ENCODE results near the gene TBCK. TPM values are rescaled to one million over a fixed set of nuclear protein-coding genes. Genes with fewer than 3 reads are reported as not detected.

The TBCK gene
- total RNA-seq: 10 to 100 TPM; 28.8 to 40.0 TPM

DNA sequence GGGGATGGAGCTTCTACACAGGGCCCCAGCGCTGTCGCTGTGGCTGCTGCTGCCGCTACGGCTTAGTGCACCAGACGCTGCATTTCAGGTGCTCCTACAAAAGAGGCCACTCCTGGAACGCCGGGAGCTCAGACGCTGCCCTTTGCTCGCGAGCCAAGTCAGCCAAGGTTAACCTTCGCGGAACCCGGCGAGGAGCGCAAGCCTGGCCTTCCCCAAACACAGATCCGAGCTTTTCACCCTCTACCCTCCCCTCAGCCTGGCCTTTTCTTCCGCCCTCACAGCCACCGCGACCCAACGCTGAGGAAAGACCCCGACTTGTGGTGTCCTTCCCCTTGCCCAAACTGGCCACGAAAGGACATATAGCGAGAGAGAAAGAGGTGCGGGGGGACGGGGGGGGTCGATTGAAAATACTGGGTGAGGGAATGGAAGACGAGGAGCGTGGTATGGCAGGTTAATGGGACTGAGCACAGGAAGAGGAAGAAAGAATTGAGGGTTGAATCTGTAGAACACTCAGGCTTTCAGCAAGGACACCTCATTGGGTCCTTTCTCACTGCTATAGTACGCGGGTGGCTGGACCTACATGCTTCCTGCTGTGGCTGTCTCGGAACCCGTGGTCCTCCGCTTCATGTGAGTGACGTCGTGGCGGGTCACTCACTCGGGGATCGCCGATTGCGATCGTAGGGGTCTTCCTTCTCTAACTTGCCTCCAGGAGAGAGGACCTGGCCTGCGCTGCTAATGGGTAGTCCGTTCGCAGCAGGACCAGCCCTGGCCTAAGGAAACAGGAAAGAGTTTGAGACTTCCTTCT, at the start of gene TBCK, which contains the start of gene AIMP1:
TBCK (minus strand) TSS at position 242 of the 805 bp plus-strand sequence. CDS start 7,249 bp downstream, outside the sequence.
AIMP1 (plus strand) TSS at position 583 of the 805 bp plus-strand sequence. CDS start 8,460 bp downstream, outside the sequence.
- H3K27me3 Mint-ChIP-seq: no peaks in the 10 kb centered on the region

DNA sequence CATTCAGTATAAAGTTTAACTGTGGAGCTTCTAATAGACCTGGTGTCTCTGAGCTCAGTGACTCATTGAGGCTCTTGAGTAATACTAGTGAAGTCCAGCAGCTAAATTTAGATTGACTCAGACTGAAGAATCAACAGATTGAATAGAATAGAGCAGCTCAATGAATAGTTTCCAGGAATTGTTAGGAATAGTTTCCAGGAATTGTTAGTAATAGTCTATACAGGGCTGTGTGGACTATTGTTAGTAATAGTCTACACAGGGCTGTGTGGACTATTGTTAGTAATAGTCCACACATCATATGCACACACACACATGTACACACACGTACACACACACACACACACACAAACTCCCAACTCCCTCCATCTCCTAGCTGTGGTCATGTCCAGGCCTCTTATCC, 49.6 kb upstream of the TBCK start:
- peaks cover 16% of the 10 kb centered on the region for H3K27me3 Mint-ChIP-seq
- H3K9me3 Mint-ChIP-seq: no peaks in the 10 kb centered on the region
- no peak for ATAC-seq (replicated peaks)

More for the DNA sequence above, at the start of gene TBCK, which contains the start of gene AIMP1:
- H3K36me3 Mint-ChIP-seq (ENCODE audit: low read depth): peaks cover 29% of the 10 kb centered on the region
- H3K4me1 Mint-ChIP-seq: peaks cover 23% of the 10 kb centered on the region
- no peak within 1 kb of the TSS for H3K27ac Mint-ChIP-seq
- peak; percentile 76 for ATAC-seq (replicated peaks)
- no peaks in the 10 kb centered on the region for H3K9me3 Mint-ChIP-seq
- no peak within 1 kb of the TSS for H3K4me3 Mint-ChIP-seq

DNA sequence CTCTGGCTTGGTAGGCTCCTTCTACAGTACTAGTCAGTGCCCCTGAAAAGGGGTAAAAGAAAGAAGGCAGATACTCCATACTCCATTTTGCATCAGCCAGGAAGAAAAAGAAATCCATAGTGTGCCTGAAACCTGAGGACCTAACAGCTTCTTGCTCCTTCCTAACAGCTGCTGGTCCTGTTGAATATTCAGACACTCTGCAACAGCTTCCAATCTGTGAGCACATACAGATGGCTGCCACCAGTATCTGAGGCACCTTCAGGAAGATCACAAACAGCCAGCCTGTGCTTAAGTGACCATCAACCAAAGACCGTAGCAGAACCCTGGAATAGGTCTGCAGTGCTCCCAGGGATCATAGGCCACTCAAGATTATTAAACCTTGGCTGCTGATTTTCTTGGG, 48.3 kb upstream of the TBCK start:
- H3K36me3 Mint-ChIP-seq (ENCODE audit: low read depth): no peaks in the 10 kb centered on the region
- peaks cover 7% of the 10 kb centered on the region for H3K27me3 Mint-ChIP-seq
- H3K4me1 Mint-ChIP-seq: no peaks in the 10 kb centered on the region
- H3K9me3 Mint-ChIP-seq: no peaks in the 10 kb centered on the region
- H3K4me3 Mint-ChIP-seq: no peak overlapping the region
- H3K27ac Mint-ChIP-seq: no peak overlapping the region
- ATAC-seq (replicated peaks): no peak

More for the DNA sequence above, 49.6 kb upstream of the TBCK start:
- H3K4me1 Mint-ChIP-seq: no peaks in the 10 kb centered on the region
- no peak overlapping the region for H3K27ac Mint-ChIP-seq
- H3K36me3 Mint-ChIP-seq (ENCODE audit: low read depth): no peaks in the 10 kb centered on the region
- H3K4me3 Mint-ChIP-seq: no peak overlapping the region

DNA sequence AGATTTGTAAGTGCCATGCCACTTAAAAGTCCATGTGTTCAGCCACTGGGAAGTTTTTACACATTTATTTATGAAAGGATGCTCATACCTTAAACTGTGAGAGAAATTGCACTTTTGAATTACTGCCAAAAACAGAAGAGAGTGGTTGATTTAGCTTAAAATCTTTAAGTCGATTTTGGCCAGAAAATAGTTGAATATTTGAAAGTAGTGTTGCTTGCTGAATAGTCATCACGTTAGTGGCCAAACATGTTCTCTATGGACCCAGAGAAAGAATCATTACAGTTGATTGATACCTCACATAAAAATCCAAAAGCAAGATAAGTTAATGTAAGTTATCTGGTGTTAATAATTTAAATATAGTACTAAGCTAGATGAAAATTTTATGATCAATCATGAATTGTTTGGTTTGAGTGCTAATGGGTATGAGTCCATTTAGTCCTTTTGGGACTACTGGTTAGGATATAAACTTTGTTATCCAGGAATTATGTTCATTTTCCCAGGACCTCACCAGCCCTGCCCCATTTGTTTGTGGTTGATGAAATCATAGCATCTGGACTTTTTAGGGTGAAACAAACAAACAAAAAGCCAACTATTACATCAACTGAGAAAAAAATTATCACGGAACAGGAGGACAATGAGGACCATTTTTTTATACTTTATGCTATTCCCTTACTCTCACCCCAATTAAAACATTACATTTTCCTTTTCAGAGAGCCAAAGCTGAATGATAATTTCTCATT, 46.2 kb upstream of the TBCK start:
- no peaks in the 10 kb centered on the region for H3K36me3 Mint-ChIP-seq (ENCODE audit: low read depth)

DNA sequence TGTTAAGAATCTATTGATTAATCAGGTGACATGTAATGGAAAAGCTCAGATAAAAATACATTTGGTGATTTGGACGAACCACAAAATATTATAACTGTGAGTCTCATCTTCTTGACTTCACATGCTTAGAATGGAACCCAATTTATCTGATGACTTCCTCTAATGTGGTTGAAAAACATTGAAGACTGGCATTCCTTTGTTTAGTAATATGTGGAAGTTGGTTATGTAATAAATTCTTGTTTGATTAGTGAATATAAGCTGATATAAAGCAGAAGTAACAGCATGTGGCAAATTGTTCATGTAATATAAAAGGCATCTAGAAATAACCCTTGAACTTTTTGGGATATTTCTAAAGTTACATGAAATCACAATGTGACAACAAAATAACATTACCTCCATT, 42.9 kb upstream of the TBCK start:
- H3K4me1 Mint-ChIP-seq: no peaks in the 10 kb centered on the region
- no peaks in the 10 kb centered on the region for H3K36me3 Mint-ChIP-seq (ENCODE audit: low read depth)
- no peak overlapping the region for H3K4me3 Mint-ChIP-seq
- no peaks in the 10 kb centered on the region for H3K27me3 Mint-ChIP-seq
- no peaks in the 10 kb centered on the region for H3K9me3 Mint-ChIP-seq
- no peak overlapping the region for H3K27ac Mint-ChIP-seq
- no peak for ATAC-seq (replicated peaks)

More for the DNA sequence above, 46.2 kb upstream of the TBCK start:
- no peaks in the 10 kb centered on the region for H3K27me3 Mint-ChIP-seq
- no peak for ATAC-seq (replicated peaks)
- no peak overlapping the region for H3K27ac Mint-ChIP-seq
- H3K9me3 Mint-ChIP-seq: no peaks in the 10 kb centered on the region
- no peaks in the 10 kb centered on the region for H3K4me1 Mint-ChIP-seq
- no peak overlapping the region for H3K4me3 Mint-ChIP-seq

DNA sequence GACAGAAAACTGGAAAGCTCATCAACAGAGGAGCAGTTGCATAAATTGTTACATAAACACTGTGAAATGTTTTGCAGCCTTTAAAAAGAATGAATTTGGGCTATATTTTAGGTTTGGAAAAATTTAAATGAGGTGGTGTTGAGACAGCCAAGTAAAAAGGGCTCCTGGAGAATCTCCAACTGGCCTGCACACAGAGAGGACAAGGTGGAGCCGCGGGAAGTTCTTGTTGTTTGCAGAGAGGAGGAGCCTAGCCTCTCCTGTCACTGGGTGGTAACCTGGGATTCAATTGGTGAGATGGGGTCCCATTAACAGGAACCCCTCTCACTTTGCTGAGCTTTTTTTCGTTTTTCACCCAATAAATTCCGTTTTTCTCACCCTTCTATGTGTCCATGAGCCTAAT, 39.2 kb upstream of the TBCK start:
- H3K4me1 Mint-ChIP-seq: no peaks in the 10 kb centered on the region
- no peak overlapping the region for H3K27ac Mint-ChIP-seq
- peaks cover 16% of the 10 kb centered on the region for H3K36me3 Mint-ChIP-seq (ENCODE audit: low read depth)
- H3K9me3 Mint-ChIP-seq: no peaks in the 10 kb centered on the region
- H3K27me3 Mint-ChIP-seq: no peaks in the 10 kb centered on the region
- ATAC-seq (replicated peaks): no peak
- no peak overlapping the region for H3K4me3 Mint-ChIP-seq

DNA sequence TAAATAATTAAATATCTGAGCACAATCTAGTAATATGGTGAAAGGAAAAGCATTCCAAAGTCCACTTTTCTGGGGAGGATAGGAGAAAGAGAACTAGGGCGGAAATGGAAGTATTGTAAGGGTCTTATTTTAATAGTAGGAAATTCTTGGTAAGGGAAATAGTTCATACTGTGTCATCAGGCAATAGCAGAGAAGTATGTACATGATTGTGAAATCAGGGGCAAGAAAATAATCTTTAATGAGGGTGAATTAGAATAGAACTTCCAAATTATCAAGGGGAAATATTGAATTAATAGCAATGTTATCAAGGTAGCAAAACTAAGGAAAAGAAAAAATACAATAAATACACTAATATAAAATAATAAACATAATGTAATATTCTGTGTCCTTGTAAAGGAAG, 37.8 kb upstream of the TBCK start:
- Mint-ChIP-seq H3K4me3 (no peak overlapping the region), H3K36me3 (ENCODE audit: low read depth) (peaks cover 29% of the 10 kb centered on the region), H3K9me3 (no peaks in the 10 kb centered on the region), H3K4me1 (no peaks in the 10 kb centered on the region), H3K27me3 (no peaks in the 10 kb centered on the region), H3K27ac (no peak overlapping the region)
- no peak for ATAC-seq (replicated peaks)

DNA sequence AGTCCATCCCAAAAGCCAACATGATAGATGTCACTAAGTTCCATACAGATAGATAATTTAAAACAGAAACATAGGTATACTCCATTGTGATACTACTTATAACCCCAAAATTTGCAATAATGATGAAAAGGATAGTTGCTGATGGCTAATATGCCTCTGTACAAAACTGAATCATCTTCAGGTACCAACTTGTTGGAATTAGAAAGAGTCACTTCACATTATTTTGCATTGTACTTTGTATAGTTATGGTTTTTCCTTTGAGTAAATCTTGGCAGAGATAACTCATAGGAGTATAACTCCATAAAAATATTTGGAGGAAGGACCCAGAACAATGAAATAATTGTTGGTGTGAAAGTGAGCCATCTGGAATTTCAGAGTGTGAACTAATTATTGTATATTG, 35.0 kb upstream of the TBCK start:
- ATAC-seq (replicated peaks): no peak
- Mint-ChIP-seq H3K9me3 (no peaks in the 10 kb centered on the region), H3K4me3 (no peak overlapping the region), H3K27me3 (no peaks in the 10 kb centered on the region), H3K4me1 (no peaks in the 10 kb centered on the region), H3K36me3 (ENCODE audit: low read depth) (peaks cover 56% of the 10 kb centered on the region), H3K27ac (no peak overlapping the region)

DNA sequence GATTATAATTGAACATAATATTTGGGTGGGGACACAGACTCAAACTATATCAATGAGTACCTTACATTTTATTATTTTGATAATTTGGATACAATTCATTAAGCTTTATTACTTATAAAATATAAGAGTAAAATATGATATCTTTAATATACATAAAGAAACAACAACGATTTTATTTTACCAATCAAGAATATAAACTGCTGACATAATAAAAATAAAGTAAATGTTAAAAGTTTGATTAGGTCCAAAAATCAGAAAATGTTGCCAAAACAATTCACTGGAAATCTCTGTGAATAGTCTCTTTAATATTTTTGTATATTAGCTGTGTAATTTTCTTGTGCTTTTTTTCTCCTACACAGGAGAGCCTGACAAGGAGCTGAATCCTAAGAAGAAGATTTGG, 31.2 kb upstream of the TBCK start:
- no peak overlapping the region for H3K27ac Mint-ChIP-seq
- no peak overlapping the region for H3K4me3 Mint-ChIP-seq

DNA sequence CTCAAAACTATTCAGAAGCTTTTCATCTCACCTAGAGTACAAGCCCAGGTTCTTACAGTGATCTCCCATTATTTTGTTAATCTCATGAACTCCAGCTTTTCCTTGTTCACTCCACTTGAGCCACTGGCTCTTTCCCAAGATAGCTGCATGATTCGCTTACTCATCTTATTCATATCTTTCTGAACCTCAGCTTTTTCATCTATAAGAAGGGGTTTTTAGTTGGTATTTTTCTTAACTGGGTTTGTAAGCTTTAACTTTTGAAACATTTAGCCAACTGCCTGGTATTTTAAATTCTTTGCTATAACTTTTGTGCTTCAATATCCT, 28.6 kb upstream of the TBCK start:
- no peak overlapping the region for H3K27ac Mint-ChIP-seq
- ATAC-seq (replicated peaks): no peak
- peaks cover 31% of the 10 kb centered on the region for H3K4me1 Mint-ChIP-seq
- no peaks in the 10 kb centered on the region for H3K27me3 Mint-ChIP-seq
- no peaks in the 10 kb centered on the region for H3K9me3 Mint-ChIP-seq
- H3K36me3 Mint-ChIP-seq (ENCODE audit: low read depth): peaks cover 90% of the 10 kb centered on the region
- no peak overlapping the region for H3K4me3 Mint-ChIP-seq

More for the DNA sequence above, 31.2 kb upstream of the TBCK start:
- Mint-ChIP-seq H3K4me1 (peaks cover 13% of the 10 kb centered on the region), H3K9me3 (no peaks in the 10 kb centered on the region), H3K36me3 (ENCODE audit: low read depth) (peaks cover 86% of the 10 kb centered on the region), H3K27me3 (no peaks in the 10 kb centered on the region)
- ATAC-seq (replicated peaks): no peak

DNA sequence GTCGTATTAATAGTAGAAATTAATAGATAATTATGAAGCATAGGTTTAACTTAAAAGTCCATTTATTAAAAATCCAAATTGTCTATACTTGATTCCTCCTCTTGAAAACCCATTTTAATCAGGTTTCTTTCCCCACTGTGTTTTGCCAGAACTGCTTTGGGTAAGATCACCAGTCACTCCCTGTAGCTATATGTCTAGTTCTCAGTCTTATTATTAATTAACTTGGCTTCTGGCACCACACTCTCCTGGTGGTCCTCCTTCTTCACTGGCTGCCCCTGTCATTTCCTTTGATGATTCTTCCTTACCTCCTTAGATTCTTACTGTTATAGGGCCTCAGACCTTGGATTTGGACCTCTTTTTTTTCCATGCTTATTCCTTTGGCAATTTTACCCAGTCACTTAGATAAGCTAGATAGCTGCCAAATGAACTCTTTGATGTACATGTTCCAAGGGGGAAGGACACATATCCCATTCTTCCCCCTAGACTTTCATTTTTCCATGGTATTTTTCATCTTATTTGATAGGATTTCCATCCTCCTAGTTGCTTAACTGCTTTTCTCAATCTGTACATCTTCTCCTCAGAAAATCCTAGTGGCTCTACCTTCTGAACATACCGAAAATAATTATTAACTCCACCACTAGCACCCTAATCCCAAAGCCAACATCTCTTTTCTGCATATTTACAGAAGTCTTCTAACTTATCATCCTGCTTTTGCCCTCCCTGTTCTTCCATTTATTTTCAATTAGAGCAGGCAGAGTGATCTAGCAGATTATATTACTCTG, 28.0 kb upstream of the TBCK start:
- peaks cover 36% of the 10 kb centered on the region for H3K4me1 Mint-ChIP-seq

DNA sequence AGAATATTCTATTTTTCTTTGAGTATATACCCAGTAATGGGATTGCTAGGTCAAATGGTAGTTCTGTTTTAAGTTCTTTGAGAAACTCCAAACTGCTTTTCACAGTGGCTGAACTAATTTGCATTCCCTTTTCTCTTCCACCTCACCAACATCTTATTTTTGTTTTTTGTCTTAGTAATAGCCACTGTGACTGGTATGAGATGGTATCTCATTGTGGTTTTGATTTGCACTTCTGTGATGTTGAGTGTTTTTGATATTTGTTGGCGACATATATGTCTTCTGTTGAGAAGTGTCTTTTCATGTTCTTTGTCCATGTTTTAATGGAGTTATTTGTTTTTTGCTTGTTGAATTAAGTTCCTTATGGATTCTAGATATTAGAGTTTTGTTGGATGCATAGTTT, 24.8 kb upstream of the TBCK start:
- peak overlapping the region; percentile 2 for H3K4me3 Mint-ChIP-seq
- no peaks in the 10 kb centered on the region for H3K27me3 Mint-ChIP-seq
- H3K4me1 Mint-ChIP-seq: peaks cover 37% of the 10 kb centered on the region
- H3K27ac Mint-ChIP-seq: no peak overlapping the region
- peaks cover 8% of the 10 kb centered on the region for H3K9me3 Mint-ChIP-seq
- H3K36me3 Mint-ChIP-seq (ENCODE audit: low read depth): peaks cover 94% of the 10 kb centered on the region
- ATAC-seq (replicated peaks): peak; percentile 59

More for the DNA sequence above, 28.0 kb upstream of the TBCK start:
- Mint-ChIP-seq H3K36me3 (ENCODE audit: low read depth) (peaks cover 90% of the 10 kb centered on the region), H3K27me3 (no peaks in the 10 kb centered on the region), H3K4me3 (no peak overlapping the region), H3K27ac (no peak overlapping the region), H3K9me3 (peaks cover 4% of the 10 kb centered on the region)
- no peak for ATAC-seq (replicated peaks)

DNA sequence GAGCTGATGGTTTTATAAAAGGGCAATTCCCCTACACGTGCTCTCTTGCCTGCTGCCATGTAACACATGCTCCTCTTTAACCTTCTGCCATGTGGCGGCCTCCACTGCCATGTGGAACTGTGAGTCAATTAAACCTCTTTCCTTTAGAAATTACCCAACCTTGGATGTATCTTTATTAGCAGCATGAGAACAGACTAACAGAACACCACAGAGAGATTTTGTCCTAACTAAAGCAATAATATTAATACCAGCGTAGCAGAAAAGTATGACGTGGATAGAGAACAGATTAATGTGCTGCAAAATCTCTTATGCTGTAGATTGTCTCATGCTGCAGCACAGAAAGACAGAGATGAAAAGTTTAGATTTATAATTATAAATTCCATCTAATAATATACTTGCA, 23.4 kb upstream of the TBCK start:
- H3K27me3 Mint-ChIP-seq: no peaks in the 10 kb centered on the region
- H3K27ac Mint-ChIP-seq: no peak overlapping the region
- H3K4me3 Mint-ChIP-seq: no peak overlapping the region
- H3K9me3 Mint-ChIP-seq: peaks cover 8% of the 10 kb centered on the region
- H3K36me3 Mint-ChIP-seq (ENCODE audit: low read depth): peaks cover 99% of the 10 kb centered on the region
- H3K4me1 Mint-ChIP-seq: peaks cover 33% of the 10 kb centered on the region
- no peak for ATAC-seq (replicated peaks)

DNA sequence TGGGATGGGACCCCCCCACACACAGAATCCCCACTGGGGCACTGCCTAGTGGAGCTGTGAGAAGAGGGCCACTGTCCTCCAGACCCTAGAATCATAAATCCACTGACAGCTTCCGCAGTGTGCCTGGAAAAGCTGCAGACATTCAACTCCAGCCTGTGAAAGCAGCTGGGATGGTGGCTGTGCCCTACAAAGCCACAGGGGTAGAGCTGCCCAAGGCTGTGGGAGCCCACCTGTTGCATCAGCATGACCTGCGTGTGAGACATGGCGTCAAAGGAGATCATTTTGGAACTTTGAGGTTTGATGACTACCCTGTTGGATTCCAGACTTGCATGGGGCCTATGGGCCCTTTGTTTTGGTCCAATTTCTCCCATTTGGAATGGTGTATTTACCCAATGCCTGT, 22.7 kb upstream of the TBCK start:
- ATAC-seq (replicated peaks): no peak
- Mint-ChIP-seq H3K27me3 (no peaks in the 10 kb centered on the region), H3K27ac (no peak overlapping the region), H3K4me3 (no peak overlapping the region), H3K36me3 (ENCODE audit: low read depth) (peaks cover 99% of the 10 kb centered on the region), H3K4me1 (peaks cover 28% of the 10 kb centered on the region), H3K9me3 (peaks cover 8% of the 10 kb centered on the region)

Measured in activated T-helper 17 cell treated with anti-CD3 and anti-CD28 coated beads, Interleukin-2, amount 50 U/mL, for 72 hours (primary cell).